Lower leg skin (tissue), 3 donors: Measurements from ENCODE around the gene CWC22.

Experiments used
- POLR2A ChIP-seq, 2 donors: fragments of 450-650 bp; IDR thresholded peaks; one replicate each; pipeline ENCODE4 v1.6.1; 2016 to 2017; ENCODE audit warnings: antibody characterized with exemption in 2 of 2, mild to moderate bottlenecking in 1 of 2, moderate library complexity in 1 of 2
- TF ChIP-seq, protein P1 (sequence below), 3 donors: fragments of 450-650 bp; IDR thresholded peaks; one replicate each; pipeline ENCODE4 v1.5.1; 2016; ENCODE audit warnings: antibody characterized with exemption in 3 of 3, mild to moderate bottlenecking in 3 of 3, moderate library complexity in 2 of 3

DNA sequence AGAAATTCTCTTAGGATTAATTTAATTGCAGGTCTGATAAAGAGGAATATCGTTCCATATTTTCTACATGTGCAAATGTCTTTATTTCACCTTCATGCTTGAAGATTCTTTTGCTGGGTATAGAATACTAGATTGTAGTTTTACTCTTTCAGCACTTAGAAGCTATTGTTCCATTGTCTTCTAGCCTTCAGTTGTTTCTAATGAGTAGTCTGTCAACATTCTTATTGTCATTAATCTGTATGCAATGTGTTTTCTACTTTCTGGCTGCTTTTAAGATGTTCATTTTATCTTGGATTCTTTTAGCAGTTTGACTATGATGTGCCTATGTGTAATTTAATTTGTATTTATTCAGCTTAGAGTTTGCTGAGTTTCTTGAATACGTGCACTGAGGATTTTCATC lies 81.4 kb downstream of the CWC22 start:
- TF ChIP-seq POLR2A (IDR thresholded peaks at IDR 0.05) = no peak
- TF ChIP-seq, protein P1, sequence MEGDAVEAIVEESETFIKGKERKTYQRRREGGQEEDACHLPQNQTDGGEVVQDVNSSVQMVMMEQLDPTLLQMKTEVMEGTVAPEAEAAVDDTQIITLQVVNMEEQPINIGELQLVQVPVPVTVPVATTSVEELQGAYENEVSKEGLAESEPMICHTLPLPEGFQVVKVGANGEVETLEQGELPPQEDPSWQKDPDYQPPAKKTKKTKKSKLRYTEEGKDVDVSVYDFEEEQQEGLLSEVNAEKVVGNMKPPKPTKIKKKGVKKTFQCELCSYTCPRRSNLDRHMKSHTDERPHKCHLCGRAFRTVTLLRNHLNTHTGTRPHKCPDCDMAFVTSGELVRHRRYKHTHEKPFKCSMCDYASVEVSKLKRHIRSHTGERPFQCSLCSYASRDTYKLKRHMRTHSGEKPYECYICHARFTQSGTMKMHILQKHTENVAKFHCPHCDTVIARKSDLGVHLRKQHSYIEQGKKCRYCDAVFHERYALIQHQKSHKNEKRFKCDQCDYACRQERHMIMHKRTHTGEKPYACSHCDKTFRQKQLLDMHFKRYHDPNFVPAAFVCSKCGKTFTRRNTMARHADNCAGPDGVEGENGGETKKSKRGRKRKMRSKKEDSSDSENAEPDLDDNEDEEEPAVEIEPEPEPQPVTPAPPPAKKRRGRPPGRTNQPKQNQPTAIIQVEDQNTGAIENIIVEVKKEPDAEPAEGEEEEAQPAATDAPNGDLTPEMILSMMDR (IDR thresholded peaks at IDR 0.05) = no peak
